MCF 10A (cell line): Measurements from ENCODE around the gene SAE1. TPM values are rescaled to one million over a fixed set of nuclear protein-coding genes. Genes with fewer than 3 reads are reported as not detected.
"Not testable (repeated sequence)": the region's sequence is repeated elsewhere in the genome, so short reads cannot be mapped to it uniquely, and the experiment has no call there.

ENCODE experiments used
- BruUV-seq: library from RNA; stranded (reverse); fragments of 400-500 nt; replicated peaks from 2 replicates; lab custom pipeline; 2021; lab: Mats Ljungman, UMichigan
- CTCF ChIA-PET: fragments of 300-600 bp; sonication (Branson Sonifier 250); formaldehyde crosslinking; extraction: SDS; loops from one replicate; lab custom pipeline; 2021; ENCODE audit warnings: antibody characterized with exemption, inconsistent platforms; lab: Yijun Ruan, JAX
- POLR2A ChIA-PET: fragments of 300-600, 350-650 bp; sonication (Branson Sonifier 250); formaldehyde crosslinking; extraction: SDS; loops from one replicate; lab custom pipeline; 2020; ENCODE audit warnings: antibody characterized with exemption, inconsistent platforms; lab: Yijun Ruan, JAX
- DNase-seq: peaks from one replicate; pipeline ENCODE4 v3.0.0-alpha.2; 2018; ENCODE audit not compliant: unreplicated experiment
- H3K27ac Mint-ChIP-seq: one replicate; pipeline ENCODE4 v1.8.0; 2022; ENCODE audit warnings: mild to moderate bottlenecking, low read depth, mixed read lengths; ENCODE audit not compliant: unreplicated experiment
- H3K27me3 Mint-ChIP-seq: one replicate; pipeline ENCODE4 v1.8.0; 2022; ENCODE audit warnings: mixed read lengths; ENCODE audit not compliant: insufficient read depth, unreplicated experiment
- H3K36me3 Mint-ChIP-seq: one replicate; pipeline ENCODE4 v1.8.0; 2022; ENCODE audit warnings: mild to moderate bottlenecking, moderate library complexity, mixed read lengths; ENCODE audit not compliant: insufficient read depth, unreplicated experiment
- H3K4me1 Mint-ChIP-seq: one replicate; pipeline ENCODE4 v1.8.0; 2022; ENCODE audit warnings: mixed read lengths; ENCODE audit not compliant: insufficient read depth, unreplicated experiment
- H3K4me3 Mint-ChIP-seq: one replicate; pipeline ENCODE4 v1.8.0; 2022; ENCODE audit warnings: mild to moderate bottlenecking, moderate library complexity, mixed read lengths; ENCODE audit not compliant: unreplicated experiment
- H3K9me3 Mint-ChIP-seq: one replicate; pipeline ENCODE4 v1.8.0; 2022; ENCODE audit warnings: mixed read lengths; ENCODE audit not compliant: unreplicated experiment
- CTCF ChIP-seq: fragments of 200-600 bp; IDR thresholded peaks from one replicate; pipeline ENCODE4 v1.8.0; 2022; ENCODE audit warnings: antibody characterized with exemption, mild to moderate bottlenecking; ENCODE audit not compliant: unreplicated experiment
- intact Hi-C: fragments of 100-400 bp; cut with micrococcal nuclease; formaldehyde crosslinking; loops from 2 replicates; pipeline ENCODE4 v1.14.1; 2022
- total RNA-seq: library from RNA; stranded (reverse); gene quantifications from 2 replicates; pipeline ENCODE4 v1.2.3, GENCODE V29; 2022

The SAE1 gene
- total RNA-seq, 1 experiment from 2014 or later: 81.7 TPM

GRCh38 chr19:47135156-47135555 lies 4.5 kb downstream of the SAE1 start:
- no peak for DNase-seq
- Mint-ChIP-seq H3K4me1 (peaks cover 34% of the 10 kb centered on the region), H3K9me3 (peaks cover 4% of the 10 kb centered on the region), H3K27me3 (no peaks in the 10 kb centered on the region), H3K36me3 (peaks cover 45% of the 10 kb centered on the region), H3K27ac (peak overlapping the region; percentile 10), H3K4me3 (no peak overlapping the region)
- CTCF ChIA-PET: interaction anchor here (0.6 kb wide), 2 partner anchors 76 to 122 kb away, joined by 3 to 4 read pairs; no protein-coding TSS in a partner anchor
- TF ChIP-seq CTCF: no peak
- intact Hi-C loops: no loop called here
- POLR2A ChIA-PET: interaction anchor here (0.6 kb wide), 1 partner anchor 38 kb away, joined by 4 read pairs; no protein-coding TSS in a partner anchor
- BruUV-seq: no TSS peak

GRCh38 chr19:47141252-47141651 lies 10.6 kb downstream of the SAE1 start:
- H3K4me3 Mint-ChIP-seq, DNase-seq, BruUV-seq, H3K27me3 Mint-ChIP-seq, intact Hi-C loops, H3K9me3 Mint-ChIP-seq: not testable (repeated sequence)
- peaks cover 41% of the 10 kb centered on the region for H3K36me3 Mint-ChIP-seq
- H3K27ac Mint-ChIP-seq: peak overlapping the region; percentile 76
- peaks cover 16% of the 10 kb centered on the region for H3K4me1 Mint-ChIP-seq
- POLR2A ChIA-PET: interaction anchor here (0.9 kb wide), 1 partner anchor 8 kb away, joined by 3 read pairs; no protein-coding TSS in a partner anchor
- CTCF ChIA-PET: interaction anchor here (0.6 to 1.7 kb wide), 5 partner anchors 9 to 140 kb away, joined by 3 to 7 read pairs (median 3); no protein-coding TSS in a partner anchor

- H3K4me3 Mint-ChIP-seq: no peak overlapping the region
- no peak for TF ChIP-seq CTCF
- H3K9me3 Mint-ChIP-seq: no peaks in the 10 kb centered on the region
- no TSS peak for BruUV-seq
- H3K27me3 Mint-ChIP-seq: no peaks in the 10 kb centered on the region
- H3K36me3 Mint-ChIP-seq: peaks cover 45% of the 10 kb centered on the region
- peak overlapping the region; percentile 76 for H3K27ac Mint-ChIP-seq
- POLR2A ChIA-PET: interaction anchor here (0.9 kb wide), 1 partner anchor 9 kb away, joined by 3 read pairs; no protein-coding TSS in a partner anchor
- H3K4me1 Mint-ChIP-seq: peaks cover 16% of the 10 kb centered on the region
- CTCF ChIA-PET: interaction anchor here (1.2 to 1.3 kb wide), 2 partner anchors 69 to 106 kb away, joined by 3 to 7 read pairs; no protein-coding TSS in a partner anchor
- intact Hi-C loops: no loop called here
- DNase-seq: no peak
Measured at GRCh38 chr19:47141695-47142094, 11.1 kb downstream of the SAE1 start.

- Mint-ChIP-seq H3K9me3 (no peaks in the 10 kb centered on the region), H3K27ac (peak overlapping the region; percentile 47), H3K36me3 (peaks cover 51% of the 10 kb centered on the region), H3K4me1 (peaks cover 16% of the 10 kb centered on the region), H3K27me3 (no peaks in the 10 kb centered on the region), H3K4me3 (no peak overlapping the region)
- no TSS peak for BruUV-seq
- TF ChIP-seq CTCF: no peak
- no peak for DNase-seq
- POLR2A ChIA-PET: no interaction called here
- intact Hi-C loops: no loop called here
- CTCF ChIA-PET: interaction anchor here (0.7 to 1.8 kb wide), 3 partner anchors 69 to 527 kb away, joined by 3 to 4 read pairs (median 3); no protein-coding TSS in a partner anchor
Measured at GRCh38 chr19:47142779-47143178, 12.1 kb downstream of the SAE1 start.
